ENCODE results near the gene CA5A. TPM values are rescaled to one million over a fixed set of nuclear protein-coding genes. Genes with fewer than 3 reads are reported as not detected.
"Not testable (repeated sequence)": the region's sequence is repeated elsewhere in the genome, so short reads cannot be mapped to it uniquely, and the experiment has no call there.

The CA5A gene
- polyA plus RNA-seq, 1 donor: 0.03 TPM

DNA sequence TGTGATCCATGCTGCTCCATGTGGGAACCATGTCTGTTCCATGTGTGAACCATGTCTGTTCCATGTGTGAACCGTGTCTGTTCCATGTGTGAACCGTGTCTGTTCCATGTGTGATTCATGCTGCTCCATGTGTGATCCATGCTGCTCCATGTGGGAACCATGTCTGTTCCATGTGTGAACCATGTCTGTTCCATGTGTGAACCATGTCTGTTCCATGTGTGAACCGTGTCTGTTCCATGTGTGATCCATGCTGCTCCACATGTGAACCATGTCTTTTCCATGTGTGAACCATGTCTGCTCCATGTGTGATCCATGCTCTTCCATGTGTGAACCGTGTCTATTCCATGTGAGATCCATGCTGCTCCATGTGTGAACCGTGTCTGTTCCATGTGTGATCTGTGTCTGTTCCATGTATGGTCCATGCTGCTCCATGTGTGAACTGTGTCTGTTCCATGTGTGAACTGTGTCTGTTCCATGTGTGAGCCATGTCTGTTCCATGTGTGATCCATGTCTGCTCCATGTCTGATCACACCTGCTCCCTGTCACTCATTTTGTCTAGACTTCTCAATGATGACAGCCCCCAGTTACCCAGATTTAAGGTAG is 56.8 kb downstream of the CA5A start:
- H3K27ac ChIP-seq (ENCODE audit: low read length); H3K27me3 ChIP-seq (ENCODE audit: control insufficient read depth, insufficient read depth, low read length); H3K4me3 ChIP-seq (ENCODE audit: low read length); H3K36me3 ChIP-seq (ENCODE audit: control insufficient read depth, insufficient read depth, low read length); H3K9me3 ChIP-seq (ENCODE audit: control insufficient read depth, low read depth, low read length); DNase-seq: not testable (repeated sequence)
- WGBS (ENCODE audit: insufficient coverage, low lambda C conversion rate): no CpG with 5 or more reads among the region's 5 CpGs
- H3K4me1 ChIP-seq (ENCODE audit: control insufficient read depth, insufficient read depth, low read length): peaks cover 34% of the 10 kb centered on the region

DNA sequence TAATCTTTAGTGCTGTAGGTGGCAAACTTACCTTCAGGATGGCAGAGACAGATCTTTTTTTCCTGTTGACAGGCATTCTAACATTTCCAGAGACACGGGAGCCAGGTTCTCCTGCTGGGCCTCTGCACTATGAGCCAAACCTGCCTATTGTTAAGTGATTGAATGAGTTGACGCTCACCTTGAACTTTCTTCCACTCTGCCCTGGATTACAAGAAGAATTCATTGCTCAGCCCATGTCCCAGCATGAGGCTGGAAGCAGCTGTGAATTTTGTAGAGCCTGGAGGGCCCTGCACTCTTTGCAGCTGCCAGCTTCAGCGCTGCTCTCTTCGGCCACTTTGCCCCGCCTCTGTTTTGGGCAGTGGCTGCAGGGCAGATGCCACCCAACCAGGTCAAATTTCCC is 57.6 kb downstream of the CA5A start:
- Histone ChIP-seq H3K36me3 (ENCODE audit: control insufficient read depth, insufficient read depth, low read length) (no peaks in the 10 kb centered on the region), H3K27ac (ENCODE audit: low read length) (peak overlapping the region; percentile 23), H3K9me3 (ENCODE audit: control insufficient read depth, low read depth, low read length) (no peaks in the 10 kb centered on the region), H3K4me3 (ENCODE audit: low read length) (no peak overlapping the region), H3K27me3 (ENCODE audit: control insufficient read depth, insufficient read depth, low read length) (peaks cover 4% of the 10 kb centered on the region), H3K4me1 (ENCODE audit: control insufficient read depth, insufficient read depth, low read length) (peaks cover 36% of the 10 kb centered on the region)
- peak in 1 of 2 donors; percentile 53 for DNase-seq
- no CpG with 5 or more reads among the region's 5 CpGs for WGBS (ENCODE audit: insufficient coverage, low lambda C conversion rate)

DNA sequence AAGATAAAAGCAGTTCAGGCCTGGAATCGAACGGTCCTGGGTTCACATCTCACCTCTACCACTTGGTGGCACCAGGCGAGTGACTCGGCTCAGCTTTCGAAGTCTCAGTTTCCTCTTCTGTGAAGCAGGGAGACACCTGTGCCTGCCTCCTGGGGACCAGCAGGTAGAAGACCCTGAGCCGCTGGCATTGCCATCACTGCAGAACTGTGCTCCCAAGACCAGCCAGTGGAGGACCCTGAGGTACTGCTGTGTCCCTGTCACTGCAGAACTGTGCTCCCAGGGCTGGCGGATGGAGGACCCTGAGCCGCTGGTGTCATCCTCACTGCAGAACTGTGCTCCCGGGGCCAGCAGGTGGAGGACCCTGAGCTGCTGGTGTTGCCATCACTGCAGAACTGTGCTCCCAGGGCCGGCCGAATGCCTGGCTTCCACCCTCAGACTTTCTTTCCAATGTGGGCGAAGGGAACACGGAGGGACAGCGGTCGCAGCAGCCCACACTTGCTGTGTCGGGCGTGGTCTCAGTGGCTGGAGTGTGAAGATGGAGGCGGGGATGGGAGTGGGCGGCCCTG is 58.3 kb downstream of the CA5A start:
- Histone ChIP-seq H3K27me3 (ENCODE audit: control insufficient read depth, insufficient read depth, low read length) (peaks cover 4% of the 10 kb centered on the region), H3K4me1 (ENCODE audit: control insufficient read depth, insufficient read depth, low read length) (peaks cover 38% of the 10 kb centered on the region), H3K27ac (ENCODE audit: low read length) (peak overlapping the region; percentile 23), H3K36me3 (ENCODE audit: control insufficient read depth, insufficient read depth, low read length) (no peaks in the 10 kb centered on the region), H3K4me3 (ENCODE audit: low read length) (no peak overlapping the region), H3K9me3 (ENCODE audit: control insufficient read depth, low read depth, low read length) (no peaks in the 10 kb centered on the region)
- DNase-seq: no peak
- WGBS (ENCODE audit: insufficient coverage, low lambda C conversion rate): no CpG with 5 or more reads among the region's 19 CpGs

DNA sequence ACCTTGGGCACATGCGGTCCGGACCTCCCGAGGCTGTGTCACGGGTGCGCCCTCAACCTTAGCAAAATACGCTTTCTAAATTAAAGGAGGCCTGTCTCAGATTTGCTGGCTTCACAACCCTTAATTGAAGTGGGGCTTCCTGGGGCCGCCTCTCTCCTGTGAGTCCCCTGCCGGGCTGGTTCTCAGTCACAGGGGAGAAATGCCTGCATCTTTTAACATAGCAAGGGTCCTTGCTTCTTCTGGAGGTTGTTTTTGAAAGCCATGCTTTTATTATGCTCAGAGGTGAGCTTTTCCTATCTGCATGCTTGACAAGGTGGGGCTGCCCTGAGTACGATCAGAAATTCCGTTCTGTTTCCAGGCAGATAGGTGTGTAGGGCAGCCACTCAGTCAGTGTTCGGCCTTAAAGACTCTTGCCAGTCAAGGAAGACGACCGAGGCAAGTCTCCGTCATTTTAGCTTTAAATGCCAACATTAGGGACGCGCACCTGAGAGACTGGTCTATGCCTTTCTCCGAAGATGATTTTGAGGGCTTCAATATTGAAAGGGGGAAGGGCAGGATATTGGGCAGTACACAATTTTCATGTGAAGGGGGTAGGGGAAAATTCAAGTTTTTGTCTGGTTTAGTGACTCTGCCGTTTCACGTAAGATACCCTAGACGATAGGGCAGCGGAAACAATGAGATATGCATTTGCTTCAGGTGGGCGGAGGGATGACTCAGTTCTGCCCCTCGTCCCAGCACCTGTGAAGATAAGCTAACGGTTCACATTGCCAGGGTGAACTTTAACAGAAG is 61.5 kb downstream of the CA5A start:
- DNase-seq: peak in 1 of 2 donors; percentile 59
- peaks cover 4% of the 10 kb centered on the region for H3K27me3 ChIP-seq (ENCODE audit: control insufficient read depth, insufficient read depth, low read length)
- no peak overlapping the region for H3K4me3 ChIP-seq (ENCODE audit: low read length)
- H3K36me3 ChIP-seq (ENCODE audit: control insufficient read depth, insufficient read depth, low read length): no peaks in the 10 kb centered on the region
- peaks cover 1% of the 10 kb centered on the region for H3K9me3 ChIP-seq (ENCODE audit: control insufficient read depth, low read depth, low read length)
- H3K4me1 ChIP-seq (ENCODE audit: control insufficient read depth, insufficient read depth, low read length): peaks cover 45% of the 10 kb centered on the region
- no peak overlapping the region for H3K27ac ChIP-seq (ENCODE audit: low read length)
- no CpG with 5 or more reads among the region's 24 CpGs for WGBS (ENCODE audit: insufficient coverage, low lambda C conversion rate)

DNA sequence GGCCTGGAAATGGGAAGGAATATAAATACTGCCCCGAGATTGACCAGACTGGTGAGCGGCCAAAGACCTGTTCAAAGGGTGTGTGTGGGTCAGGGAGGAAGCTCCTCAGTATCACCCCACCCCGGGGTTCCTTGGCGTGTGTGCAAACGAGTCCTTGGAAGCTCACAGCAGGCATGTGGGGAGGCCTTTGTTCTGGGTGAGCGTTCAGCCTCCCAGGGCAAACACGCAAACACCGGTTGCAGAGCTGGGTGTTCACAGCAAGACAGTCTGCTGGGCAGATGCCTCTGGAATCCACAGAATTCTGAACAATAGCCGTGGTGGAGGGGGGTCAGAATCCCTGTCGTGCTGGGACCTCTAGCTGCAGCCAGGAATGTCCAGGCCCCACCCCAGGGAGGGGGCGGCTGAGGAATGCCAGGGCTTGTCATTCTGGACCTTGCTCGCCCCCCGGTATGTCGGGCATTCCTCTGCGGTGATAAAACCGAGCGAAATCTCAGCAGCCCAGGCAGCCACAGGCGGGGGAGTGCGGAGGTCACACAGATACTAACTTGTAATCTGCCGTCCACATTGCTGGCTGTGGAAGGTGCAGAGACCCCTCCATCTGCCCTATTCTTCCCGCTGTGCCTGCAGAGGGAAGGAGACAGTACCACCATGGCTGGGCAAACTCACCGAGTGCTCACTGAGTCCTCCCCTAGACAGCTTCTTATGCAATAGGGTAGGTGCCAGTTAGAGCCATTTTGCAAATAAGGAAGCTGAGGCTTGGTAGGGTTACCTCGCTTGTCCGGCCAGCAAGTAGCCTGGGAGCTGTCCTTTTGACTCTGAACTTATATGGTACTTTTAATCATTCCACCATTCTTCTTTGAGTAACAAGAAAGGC is 65.7 kb downstream of the CA5A start:
- H3K36me3 ChIP-seq (ENCODE audit: control insufficient read depth, insufficient read depth, low read length); H3K4me3 ChIP-seq (ENCODE audit: low read length); H3K27me3 ChIP-seq (ENCODE audit: control insufficient read depth, insufficient read depth, low read length); H3K9me3 ChIP-seq (ENCODE audit: control insufficient read depth, low read depth, low read length): not testable (repeated sequence)
- peak overlapping the region; percentile 92 for H3K27ac ChIP-seq (ENCODE audit: low read length)
- no CpG with 5 or more reads among the region's 24 CpGs for WGBS (ENCODE audit: insufficient coverage, low lambda C conversion rate)
- DNase-seq: peak; percentile 92 to 97
- H3K4me1 ChIP-seq (ENCODE audit: control insufficient read depth, insufficient read depth, low read length): peaks cover 43% of the 10 kb centered on the region

DNA sequence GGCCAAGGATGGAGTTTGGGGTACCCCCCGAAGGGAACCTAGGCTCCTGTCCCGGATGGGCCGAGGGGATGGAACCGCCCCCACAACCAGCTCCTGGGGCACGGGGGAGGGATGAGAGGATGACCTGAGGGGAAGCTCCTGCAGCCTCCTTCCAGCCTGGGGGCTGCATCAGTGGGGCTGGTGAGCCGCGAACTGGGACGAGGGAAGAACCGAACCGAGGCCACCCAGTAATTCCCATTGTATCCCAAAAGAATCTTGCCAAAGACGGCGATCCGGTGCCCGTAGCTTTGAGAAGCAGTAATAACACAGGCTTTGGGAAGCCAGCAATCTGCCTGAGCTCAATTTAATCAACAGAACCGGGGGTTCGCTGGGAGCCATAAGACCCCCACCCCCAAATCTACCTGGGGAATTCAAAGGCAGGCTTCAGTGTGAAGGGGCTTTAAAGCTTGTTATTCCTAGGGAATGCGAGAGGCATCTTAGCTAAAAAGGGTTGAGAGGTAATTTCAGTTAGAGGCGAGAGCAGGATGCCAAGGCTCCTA is 66.4 kb downstream of the CA5A start:
- not testable (repeated sequence) for H3K9me3 ChIP-seq (ENCODE audit: control insufficient read depth, low read depth, low read length); H3K36me3 ChIP-seq (ENCODE audit: control insufficient read depth, insufficient read depth, low read length); H3K27me3 ChIP-seq (ENCODE audit: control insufficient read depth, insufficient read depth, low read length); H3K4me3 ChIP-seq (ENCODE audit: low read length); DNase-seq
- peaks cover 40% of the 10 kb centered on the region for H3K4me1 ChIP-seq (ENCODE audit: control insufficient read depth, insufficient read depth, low read length)
- no CpG with 5 or more reads among the region's 18 CpGs for WGBS (ENCODE audit: insufficient coverage, low lambda C conversion rate)
- peak overlapping the region; percentile 92 for H3K27ac ChIP-seq (ENCODE audit: low read length)

DNA sequence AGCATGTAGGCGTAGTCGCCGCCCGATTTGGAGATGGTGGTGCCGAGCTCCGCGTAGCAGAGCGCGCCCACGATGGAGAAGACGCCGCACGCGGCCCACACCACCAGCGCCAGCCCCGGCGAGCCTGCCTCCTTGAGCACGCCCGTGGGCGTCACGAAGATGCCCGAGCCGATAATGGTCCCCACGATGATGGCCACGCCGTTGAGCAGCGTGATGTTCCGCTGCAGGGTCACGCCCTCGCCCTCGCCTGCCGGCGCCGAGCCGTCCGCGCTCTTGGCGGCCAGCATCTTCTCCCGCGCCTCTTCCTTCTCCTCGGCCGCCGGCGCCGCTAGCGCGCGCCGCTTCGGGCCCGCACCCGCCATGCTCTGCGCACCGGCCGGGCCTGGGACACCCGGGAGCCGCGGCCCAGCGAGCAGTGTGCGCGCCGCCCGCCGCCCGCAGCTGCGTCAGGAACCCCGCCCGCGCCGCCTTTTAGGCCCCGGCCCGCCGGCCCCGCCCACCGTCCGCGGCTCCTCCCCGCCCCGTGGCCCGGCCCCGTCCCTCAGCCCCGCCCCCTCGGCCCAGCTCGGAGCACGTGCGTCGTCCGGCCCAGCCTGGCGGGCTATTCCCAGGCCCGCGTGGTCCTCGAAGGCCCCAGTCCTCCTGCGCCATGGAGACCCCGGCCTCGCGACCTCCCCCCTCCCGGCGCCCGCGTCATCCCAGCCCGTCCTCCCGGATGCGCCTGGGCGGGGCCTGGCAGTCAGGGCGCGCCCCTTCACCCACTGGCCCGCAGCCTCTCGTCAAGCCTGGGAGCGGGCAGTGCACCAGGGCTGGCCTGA is 67.1 kb downstream of the CA5A start, which contains the start of gene SLC7A5:
Gene SLC7A5, minus strand, starts transcription at position 447 of the 818 bp plus-strand sequence. Its CDS starts 85 bp downstream, at position 362.
- Histone ChIP-seq H3K4me1 (ENCODE audit: control insufficient read depth, insufficient read depth, low read length) (peaks cover 34% of the 10 kb centered on the region), H3K27ac (ENCODE audit: low read length) (peak within 1 kb of the TSS; percentile 92), H3K4me3 (ENCODE audit: low read length) (peak within 1 kb of the TSS; percentile 56)
- H3K9me3 ChIP-seq (ENCODE audit: control insufficient read depth, low read depth, low read length); H3K27me3 ChIP-seq (ENCODE audit: control insufficient read depth, insufficient read depth, low read length); H3K36me3 ChIP-seq (ENCODE audit: control insufficient read depth, insufficient read depth, low read length): not testable (repeated sequence)
- no CpG with 5 or more reads among the region's 109 CpGs for WGBS (ENCODE audit: insufficient coverage, low lambda C conversion rate)
- peak in 1 of 2 donors; percentile 80 for DNase-seq

DNA sequence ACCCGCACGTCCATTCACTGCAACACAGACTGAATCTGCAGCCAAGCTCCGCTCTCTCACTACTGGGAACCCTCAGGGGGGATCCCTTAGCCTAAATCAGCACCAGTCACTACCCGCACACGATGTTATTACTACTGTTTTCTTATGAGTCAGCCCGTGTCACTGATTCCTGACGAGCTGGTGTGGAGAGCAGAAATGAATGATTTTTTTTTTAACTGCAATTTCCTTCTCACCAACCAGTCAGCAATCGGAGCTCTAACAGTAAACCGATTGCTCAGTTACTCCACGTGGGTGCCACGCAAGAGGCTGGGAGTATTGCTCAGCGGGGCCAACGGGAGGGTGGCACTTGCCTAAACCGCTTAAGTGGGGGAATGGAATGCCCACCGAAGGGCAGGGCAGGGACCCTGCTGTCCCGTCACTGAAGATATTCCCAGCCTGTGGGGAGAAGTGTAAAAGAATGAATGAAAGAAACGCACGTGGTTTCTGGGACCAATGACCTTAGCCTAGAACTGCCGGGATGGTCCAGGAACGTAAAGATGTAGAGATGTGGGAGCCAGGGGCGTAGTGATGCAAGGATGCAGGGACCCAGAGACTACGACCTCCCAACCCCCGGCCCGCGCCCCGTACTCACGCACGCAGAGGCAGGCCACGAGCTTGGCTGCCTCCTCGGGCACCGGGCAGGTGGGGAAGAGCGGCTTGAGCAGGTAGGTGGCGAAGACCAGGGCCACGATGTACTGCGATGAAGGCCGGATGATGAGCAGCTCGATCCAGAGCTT is 67.9 kb downstream of the CA5A start:
- WGBS (ENCODE audit: insufficient coverage, low lambda C conversion rate): no CpG with 5 or more reads among the region's 37 CpGs
- Histone ChIP-seq H3K27ac (ENCODE audit: low read length) (peak overlapping the region; percentile 36), H3K4me3 (ENCODE audit: low read length) (peak overlapping the region; percentile 56), H3K4me1 (ENCODE audit: control insufficient read depth, insufficient read depth, low read length) (peaks cover 34% of the 10 kb centered on the region)
- H3K27me3 ChIP-seq (ENCODE audit: control insufficient read depth, insufficient read depth, low read length); H3K36me3 ChIP-seq (ENCODE audit: control insufficient read depth, insufficient read depth, low read length); H3K9me3 ChIP-seq (ENCODE audit: control insufficient read depth, low read depth, low read length): not testable (repeated sequence)
- peak in 1 of 2 donors; percentile 76 for DNase-seq

All from large intestine (tissue), 3 donors.